ENCODE results near the gene PITPNC1. TPM values are rescaled to one million over a fixed set of nuclear protein-coding genes. Genes with fewer than 3 reads are reported as not detected.
"Not testable (repeated sequence)": the region's sequence is repeated elsewhere in the genome, so short reads cannot be mapped to it uniquely, and the experiment has no call there.

The PITPNC1 gene
- polyA plus RNA-seq, 12 donors: 8.8 to 23.8 (median 13.2) TPM; not detected in 1

DNA sequence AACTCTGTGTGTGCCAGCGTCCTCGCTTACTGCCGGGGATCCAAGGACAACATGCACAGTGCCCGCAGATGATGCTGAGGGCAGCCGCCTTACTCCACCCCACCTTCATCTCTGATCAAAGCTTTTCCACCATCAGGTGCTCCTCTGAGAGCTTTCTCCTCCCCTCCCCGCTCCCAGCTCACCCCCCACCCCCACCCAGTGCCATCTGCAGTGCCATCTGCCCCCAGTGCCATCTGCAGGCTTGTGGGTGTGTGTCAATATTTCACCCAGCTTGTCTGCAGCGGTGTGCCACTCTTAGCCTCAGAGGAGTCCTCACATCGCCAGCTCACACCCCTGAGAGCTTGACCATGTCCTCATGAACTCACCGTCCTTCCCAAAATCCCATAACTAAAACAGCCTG lies 242.5 kb downstream of the PITPNC1 start:
- no peak for DNase-seq

DNA sequence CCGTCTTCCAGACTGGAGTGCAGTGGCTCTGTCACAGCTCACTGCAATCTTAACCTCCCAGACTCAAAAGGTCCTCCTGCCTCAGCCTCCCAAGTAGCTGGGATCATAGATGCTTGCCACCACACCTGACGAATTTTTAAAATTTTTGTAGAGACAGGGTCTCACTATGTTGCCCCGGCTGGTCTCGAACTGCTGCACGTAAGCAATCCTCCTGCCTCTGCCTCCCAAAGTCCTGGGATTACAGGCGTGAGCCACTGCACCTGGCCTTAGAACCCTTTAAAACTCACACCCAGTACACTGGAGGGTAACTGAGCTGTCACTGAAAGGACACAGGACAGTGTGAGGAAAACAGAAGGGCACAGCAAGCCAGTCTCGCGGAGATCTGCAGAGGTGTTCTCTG lies 243.0 kb downstream of the PITPNC1 start:
- DNase-seq: no peak

DNA sequence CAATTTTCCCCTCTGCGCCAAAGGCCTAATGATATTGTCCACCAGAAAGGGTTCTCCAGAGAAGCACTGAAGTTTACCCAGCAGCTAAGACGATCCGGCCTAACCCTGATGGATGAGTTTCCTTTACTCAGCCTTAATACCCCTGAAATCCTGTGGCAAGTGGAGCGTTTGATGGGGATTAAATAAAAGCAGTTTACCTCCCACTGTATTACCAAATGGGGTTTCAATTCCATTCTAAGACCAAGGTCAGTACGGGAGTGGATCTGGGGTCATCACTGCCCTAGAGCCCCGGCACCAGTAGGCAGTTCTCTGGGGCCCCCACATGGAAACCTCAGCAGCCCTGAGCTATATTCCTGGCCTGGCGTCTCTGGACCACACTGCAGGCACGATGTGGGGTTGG lies 243.6 kb downstream of the PITPNC1 start:
- DNase-seq: no peak

DNA sequence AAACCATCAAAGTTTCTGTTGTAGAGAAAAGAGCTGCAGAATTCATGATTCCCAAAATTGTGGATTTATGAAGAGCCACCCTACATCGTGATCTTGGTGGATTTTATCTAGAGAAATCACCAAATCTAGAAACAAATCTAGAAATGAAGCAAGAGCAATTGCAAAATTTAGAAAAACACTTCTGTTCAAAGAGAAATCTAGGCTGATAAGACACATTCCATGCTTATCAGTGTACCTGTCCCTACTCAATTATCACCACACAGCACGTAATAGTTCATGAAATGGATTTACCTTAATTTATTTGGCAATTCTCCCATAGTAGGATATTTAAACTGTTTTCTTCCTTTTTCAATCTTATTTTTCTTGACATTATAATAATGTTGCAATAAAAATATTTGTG lies 246.7 kb downstream of the PITPNC1 start:
- no peak for DNase-seq

DNA sequence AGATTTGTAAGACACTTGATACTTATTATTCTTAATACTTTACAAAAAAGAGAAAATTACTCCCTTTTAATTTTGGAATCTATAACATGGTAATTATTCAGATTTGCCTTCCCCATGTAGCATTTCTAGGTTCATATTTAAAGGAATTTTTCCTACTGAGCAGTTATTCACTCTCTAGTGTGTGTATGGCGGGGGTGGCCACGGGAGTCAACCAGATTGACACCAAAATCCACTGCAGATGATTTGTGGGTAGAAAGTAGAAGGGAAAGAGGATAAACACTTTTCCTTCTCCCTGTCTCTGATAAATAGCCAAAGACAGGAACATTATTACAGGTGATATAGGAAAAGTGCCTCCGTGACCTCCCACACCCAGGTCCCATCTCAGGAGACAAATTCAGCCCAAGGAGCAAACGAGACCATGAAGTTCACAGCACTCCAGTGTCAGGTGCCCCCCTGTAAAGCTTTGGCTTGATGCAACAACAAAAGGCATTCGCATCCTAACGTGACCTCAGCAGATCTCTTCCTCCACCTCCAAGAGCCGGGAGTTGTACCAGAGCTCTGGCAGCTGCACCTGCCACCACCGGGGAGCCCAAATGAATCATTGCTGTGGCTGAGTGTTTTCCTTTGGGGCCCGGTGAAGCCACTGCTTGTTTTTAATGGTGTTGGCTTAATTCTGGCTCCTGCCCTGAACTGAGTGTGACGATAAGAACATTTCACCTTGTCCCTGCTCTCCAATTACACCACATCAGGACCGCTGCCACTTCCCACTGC lies 248.0 kb downstream of the PITPNC1 start:
- no peak for DNase-seq

DNA sequence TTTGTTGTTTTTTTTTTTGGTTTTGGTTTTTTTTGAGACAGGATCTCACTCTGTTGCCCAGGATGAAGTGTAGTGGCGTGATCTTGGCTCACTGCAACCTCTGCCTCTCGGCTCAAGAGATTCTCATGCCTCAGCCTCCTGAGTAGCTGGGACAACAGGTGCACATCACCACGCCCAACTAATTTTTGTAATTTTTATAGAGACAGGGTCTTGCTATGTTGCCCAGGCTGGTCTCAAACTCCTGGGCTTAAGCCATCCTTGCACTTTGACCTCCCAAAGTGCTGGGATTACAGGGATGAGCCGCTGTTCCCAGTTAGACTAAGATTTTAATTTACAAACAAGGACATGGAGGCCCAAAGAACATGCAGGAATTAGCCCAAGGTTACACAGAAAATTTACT lies 248.9 kb downstream of the PITPNC1 start:
- no peak for DNase-seq

DNA sequence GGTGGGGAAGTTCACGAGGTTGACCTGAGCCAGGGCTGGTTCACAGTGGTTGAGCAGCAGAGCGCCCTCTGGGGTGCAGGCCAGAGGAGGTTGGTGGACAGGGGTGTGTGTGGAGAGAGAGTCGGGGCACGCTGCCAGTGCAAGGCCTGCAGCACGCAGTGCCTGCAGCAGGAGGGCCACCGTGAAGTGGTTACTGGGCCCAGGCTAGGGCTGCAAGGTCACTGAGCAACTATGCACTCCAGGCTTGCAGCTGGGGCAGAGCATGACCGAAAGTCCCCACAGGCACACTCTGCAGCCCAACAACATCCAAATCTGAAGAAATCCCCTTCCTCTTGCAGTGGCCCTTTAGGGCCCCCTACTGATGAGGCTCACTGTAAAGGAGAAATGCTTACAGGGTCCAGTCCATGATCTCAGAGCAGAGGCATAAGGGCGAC lies 251.5 kb downstream of the PITPNC1 start:
- DNase-seq: no peak

DNA sequence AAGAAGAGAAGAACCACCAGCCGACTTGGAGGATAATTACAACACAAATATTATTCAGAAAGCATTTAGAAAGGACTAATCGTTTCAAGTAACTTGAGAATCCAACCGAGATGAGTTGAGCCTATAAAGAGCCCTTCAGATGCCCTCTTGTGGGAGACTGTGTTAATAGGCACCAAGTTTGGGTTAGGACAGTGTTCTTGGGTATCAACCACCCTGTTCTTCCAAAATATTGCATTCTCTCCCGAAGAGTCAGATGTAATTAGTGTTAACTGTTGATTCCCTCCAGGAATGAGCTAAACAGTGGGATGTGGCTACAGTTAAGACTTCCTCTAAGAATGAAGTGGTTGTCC lies 252.9 kb downstream of the PITPNC1 start:
- DNase-seq: no peak

DNA sequence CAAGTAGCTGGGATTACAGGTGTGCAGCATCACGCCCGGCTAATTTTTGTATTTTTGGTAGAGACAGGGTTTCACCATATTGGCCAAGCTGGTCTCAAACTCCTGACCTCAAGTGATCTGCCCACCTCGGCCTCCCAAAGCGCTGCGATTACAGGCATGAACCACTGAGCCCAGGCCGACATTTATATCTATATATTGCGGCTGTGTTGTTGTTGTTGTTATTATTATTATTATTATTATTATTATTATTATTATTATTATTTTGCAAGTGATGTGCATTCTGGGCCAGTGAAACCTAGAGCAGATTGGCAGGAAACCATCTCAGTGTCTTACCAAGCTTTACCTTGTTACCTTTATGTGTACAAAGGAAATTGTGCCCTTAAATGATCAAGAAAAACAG lies 253.8 kb downstream of the PITPNC1 start:
- not testable (repeated sequence) for DNase-seq

DNA sequence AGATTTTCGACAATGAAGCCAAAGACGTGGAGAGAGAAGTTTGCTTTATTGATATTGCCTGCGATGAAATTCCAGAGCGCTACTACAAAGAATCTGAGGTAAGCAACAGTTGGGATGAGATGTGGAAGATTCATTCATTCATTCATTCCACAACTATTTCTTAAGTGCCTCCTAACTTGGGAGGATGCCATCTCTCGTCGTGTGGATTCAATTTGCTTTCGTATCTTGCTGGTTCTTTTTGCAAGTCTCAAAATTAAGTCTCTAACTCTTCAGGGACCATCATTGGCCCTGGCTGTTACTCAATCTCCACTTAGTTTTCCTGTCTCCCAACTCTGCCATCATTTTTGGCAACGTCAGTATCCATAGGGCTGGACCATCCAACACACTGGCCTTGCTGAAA lies 255.1 kb downstream of the PITPNC1 start:
- no peak for DNase-seq

DNA sequence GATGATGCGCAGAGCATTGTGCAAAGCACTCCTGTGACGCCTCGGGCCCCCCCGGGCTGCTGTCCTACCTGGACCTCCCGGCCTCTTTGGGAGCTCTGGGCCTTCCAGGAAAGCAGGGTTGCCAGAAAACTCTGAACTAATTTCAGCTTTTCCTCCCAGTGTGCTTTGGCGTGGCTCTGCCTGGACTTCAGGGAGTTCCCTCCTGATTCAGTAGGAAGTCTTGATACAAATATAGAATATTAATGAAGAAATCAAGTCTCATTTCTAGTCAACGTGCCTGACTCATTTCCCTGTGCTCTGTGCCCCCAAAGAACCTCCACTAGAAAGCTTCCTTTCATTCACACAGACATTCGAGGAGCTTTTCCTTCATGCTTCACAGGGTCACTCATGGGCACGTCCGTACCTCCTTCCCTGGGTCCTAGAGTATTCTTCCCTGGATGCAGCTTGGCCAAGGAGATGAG lies 256.7 kb downstream of the PITPNC1 start:
- DNase-seq: no peak

DNA sequence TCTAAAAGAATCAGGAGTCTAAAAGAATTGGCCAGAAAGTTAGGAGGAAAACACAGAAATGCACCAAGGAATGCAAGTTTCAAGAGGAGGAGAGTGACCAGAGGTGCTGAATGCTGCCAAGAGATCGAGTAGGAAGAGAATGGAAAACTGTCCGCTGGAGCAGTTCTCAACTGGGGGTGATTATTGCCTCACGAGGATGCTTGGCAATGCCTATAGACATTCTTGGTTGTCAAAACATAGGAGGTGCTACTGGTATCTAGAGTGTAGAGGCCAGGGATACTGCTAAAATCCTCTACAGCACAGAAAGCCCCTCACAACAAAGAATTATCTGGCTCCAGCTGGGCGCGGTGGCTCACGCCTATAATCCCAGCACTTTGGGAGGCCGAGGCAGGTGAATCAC lies 258.6 kb downstream of the PITPNC1 start:
- DNase-seq: no peak

DNA sequence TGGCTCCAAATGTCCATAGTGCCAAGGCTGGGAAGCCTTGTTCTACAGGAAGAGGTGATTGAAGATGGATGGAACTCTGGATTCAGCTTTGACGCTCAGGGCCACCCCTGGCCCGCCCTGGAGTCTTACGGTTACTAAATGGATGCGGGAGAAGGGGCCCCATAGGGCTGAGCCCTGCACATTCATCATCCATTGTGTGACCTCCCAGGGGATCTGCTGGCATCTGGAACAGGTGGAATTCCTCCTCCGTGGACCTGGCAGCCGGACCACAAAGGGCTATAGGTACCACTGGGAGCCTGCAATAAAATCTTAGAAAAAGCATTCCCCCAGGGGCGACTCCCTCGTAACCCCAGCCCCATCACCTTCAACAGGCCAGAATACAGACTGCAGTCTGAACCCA lies 259.2 kb downstream of the PITPNC1 start:
- DNase-seq: no peak

DNA sequence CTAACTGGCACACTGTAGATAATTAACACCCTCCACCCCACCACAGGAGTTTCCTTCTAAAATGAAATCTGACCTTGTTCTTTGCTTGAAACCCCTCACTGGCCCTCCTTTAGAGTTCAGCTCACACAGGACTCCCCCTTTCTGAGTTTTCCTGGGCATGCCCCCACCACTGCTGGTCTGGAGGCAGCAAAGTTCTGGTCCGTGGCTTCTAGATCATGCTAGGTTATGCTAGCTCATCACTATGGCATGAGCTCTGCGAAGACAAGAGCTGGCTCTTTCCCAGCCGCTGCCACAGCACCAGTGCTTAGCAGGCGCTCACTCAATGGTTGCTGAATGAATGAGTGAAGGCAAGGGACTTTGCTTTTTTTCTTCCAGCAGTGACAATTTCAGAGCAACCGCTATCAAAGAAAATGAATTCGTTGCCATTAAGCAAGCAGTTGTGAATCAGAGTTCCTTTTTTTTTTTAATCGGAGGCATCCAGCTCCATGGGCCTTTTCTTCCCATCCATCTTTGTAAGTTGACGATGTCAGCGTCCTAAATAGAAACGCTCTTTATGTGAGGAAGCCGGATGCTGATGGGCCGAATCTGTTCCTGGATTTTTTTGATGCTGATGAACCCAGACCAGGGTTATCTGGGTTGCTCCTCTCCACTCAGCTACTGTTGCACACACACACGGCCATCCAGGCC lies 259.9 kb downstream of the PITPNC1 start:
- no peak for DNase-seq

DNA sequence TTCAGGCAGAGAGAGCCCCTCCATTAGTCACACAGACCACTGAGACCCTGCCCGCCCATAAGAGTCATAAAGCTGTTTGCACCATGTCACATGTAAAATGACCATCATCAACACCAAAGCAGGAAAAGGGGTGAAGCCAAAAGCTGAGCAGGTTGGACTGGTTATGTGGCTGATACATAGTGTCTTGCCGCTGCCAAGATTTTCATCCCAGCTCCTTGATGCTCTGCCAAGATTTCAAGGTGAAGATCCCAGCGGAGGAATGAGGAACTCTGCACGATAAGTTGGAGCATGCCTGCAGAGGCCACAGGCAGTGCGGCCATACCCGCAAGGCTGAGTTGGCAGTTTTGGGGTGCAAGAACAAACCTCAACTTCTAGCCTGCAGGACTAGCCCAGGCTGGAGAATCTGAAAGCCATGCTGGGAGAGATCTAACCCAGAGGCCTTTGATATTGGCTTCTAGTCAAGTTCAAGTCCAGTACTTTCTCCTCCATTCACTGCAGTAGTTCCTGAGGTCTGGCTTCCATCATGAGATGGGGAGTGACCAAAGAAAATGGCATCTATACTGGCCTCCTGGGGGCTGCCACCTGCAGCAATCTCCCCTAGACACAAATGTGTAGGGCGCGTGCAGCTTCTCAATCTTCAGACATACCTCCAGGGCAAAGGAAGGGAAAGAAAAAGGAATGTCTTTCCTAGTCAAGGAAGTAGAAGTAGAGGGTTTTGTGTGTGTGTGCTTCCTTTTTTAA lies 261.0 kb downstream of the PITPNC1 start:
- no peak for DNase-seq

DNA sequence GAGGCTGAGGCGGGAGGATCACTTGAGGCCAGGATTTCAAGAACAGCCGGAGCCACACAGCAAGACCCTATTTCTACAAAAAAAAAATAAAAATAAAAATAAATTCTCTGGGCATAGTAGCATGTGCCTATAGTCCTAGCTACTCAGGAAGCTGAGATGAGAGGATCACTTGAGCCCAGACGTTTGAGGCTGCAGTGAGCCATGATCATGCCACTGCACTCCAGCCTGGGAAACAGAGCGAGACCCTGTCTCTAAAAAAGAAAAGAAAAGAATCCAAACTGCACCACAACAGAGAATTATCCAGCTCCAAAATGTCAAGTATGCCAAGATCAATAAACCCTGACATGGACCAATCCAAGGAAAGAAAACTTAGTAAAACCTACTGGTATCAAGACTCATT lies 261.8 kb downstream of the PITPNC1 start:
- no peak for DNase-seq

DNA sequence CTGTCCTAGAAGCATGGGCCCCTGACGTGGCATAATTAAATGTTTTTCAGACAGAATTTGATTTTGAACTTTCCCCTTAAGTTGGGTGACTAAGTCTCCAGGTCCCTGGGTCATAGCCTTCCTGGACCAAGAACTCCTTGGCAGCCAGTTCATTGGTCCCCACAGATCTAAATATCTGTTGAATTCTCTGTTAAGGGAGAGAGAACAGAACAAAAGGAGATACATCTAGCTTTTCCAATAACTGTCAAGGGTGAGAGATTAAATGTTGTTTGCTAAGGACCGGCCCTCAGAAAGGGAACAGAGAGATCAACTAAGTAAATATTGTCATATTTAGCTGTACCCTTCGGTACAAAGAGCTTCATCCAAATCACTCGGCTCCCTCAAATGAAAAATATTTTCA lies 262.5 kb downstream of the PITPNC1 start:
- peak; percentile 21 for DNase-seq

DNA sequence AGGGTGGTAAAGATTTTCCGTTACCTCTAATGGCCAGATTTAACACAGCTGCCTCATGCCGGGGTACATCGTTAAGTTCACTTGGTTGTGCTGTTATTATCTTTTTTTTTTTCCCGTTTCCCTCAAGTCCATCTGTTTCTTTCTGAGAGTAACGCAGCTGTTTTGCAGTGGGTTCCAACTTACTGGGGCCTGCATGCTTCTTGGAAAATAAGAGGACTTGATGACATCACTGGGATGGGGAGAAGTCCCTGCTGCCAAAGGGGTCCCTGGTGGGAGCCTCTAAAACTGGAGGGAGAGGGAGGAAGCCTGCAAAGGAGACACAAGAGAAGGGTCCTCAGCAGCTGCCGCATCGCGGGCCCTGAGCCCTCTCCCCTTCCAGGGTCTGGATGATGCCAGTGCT lies 262.9 kb downstream of the PITPNC1 start:
- DNase-seq: peak; percentile 72

DNA sequence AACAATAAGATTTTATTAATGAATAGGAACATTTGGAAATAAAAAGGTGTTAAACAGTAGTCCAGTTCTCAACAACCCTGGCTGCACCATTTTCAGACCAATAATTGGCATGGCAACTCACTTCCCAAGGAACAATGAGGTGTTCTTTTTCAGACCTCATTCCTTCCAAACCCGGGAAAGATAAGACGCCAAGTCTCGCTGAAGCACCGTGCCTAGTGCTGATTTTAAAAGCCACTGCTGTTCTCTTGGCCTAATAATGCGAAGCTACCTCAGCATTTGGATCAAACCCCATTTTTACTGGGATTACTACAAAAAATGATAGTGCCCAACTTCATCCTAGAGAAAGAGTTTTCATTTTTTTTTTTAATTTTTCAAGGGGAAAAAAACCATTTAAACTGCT lies 265.4 kb downstream of the PITPNC1 start:
- no peak for DNase-seq

DNA sequence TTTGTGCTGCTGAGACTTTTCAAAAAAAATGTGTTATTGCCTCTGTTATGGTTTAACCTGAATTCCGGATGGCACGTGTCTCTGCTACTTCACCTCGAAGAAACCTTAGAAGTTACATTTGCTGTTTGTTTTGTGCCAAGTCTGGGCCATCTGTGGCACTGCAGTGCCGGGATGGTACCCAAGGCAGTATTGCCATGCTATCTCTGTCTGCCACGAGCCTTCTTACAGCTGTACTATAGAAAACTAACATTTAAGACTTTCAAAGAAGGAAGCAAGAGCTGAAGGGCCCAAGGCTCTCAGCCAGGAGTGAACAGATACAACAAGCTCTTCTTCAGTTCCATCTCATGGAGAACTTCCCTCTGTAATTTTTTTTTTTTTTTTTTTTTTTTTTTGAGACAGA lies 267.0 kb downstream of the PITPNC1 start:
- DNase-seq: no peak

DNA sequence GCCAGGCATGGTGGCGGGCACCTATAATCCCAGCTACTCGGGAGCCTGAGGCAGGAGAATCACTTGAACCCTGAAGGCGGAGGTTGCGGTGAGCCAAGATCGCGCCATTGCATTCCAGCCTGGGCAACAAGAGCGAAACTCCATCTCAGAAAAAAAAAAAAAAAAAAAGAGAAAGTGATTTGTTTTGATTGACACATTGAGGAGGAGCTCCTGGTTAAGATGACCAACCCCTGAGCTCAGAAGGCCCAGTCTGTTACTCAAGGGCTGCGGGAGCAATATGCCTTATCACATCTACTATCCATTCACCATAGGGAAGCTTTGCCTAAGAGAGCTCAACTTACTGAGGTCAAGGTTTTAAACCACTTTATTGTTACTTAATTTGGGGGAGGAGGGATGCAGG lies 268.1 kb downstream of the PITPNC1 start:
- DNase-seq: not testable (repeated sequence)

DNA sequence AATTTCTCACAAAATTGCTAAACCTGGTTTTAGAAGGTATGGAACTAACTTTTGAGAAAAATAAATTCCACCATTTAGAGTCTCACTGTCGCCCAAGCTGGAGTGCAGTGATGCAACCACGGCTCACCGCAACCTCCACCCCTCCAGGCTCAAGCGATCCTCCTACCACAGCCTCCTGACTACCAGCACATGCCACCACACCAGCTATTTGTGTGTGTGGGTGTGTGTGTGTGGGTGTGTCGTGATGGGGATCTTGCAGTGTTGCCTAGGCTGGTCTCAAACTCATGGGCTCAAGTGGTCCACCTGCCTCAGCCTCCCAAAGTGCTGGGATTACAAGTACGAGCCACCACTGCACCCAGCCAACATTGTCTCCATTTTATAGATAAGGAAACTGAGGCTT lies 269.4 kb downstream of the PITPNC1 start:
- no peak for DNase-seq

DNA sequence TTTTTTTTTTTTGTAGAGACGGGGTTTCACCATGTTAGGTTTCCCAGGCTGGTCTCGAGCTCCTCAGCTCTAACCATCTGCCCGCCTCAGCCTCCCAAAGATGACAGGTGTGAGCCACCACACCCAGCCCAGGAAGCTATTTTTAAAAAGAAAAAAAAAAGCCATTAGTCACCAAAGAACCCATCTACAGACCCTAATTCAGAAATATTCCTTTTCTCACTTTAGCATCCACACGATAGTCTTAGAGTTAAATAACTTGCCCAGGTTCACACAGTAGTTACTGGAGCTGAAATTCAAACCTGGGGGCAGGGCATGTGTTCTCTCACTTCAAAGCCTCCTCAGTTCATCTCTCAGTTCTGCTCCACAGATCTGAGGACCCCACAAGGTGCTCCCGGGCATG lies 270.4 kb downstream of the PITPNC1 start:
- no peak for DNase-seq
